IMR-90 (cell line): ENCODE results near the gene ARHGAP19. TPM values are rescaled to one million over a fixed set of nuclear protein-coding genes. Genes with fewer than 3 reads are reported as not detected.
A peak's percentile ranks its signal among the peaks of the same experiment; 100 is the strongest.

Experiments
- ATAC-seq: fragments of 200-7000 bp; cut with Tn5 transposase; 2 replicates; pipeline ENCODE4 v1.9.1; 2020; ENCODE audit warnings: low read depth, mild to moderate bottlenecking, moderate library complexity
- BruUV-seq: library from RNA; stranded (reverse); fragments of 400-500 nt; replicated peaks from 2 replicates; lab custom pipeline; 2021; lab: Mats Ljungman, UMichigan
- CTCF ChIA-PET: fragments of 300-600 bp; formaldehyde crosslinking; extraction: SDS; loops from one replicate; lab custom pipeline; 2021; ENCODE audit warnings: antibody characterized with exemption; lab: Yijun Ruan, JAX
- POLR2A ChIA-PET: fragments of 300-600 bp; sonication (Branson Sonifier 250); formaldehyde crosslinking; loops from one replicate; lab custom pipeline; 2022; ENCODE audit warnings: antibody characterized with exemption; ENCODE audit not compliant: unreplicated experiment; lab: Charles Lee
- DNase-seq: peaks from one replicate; pipeline ENCODE4 v3.0.0; 2013
- H2AFZ ChIP-seq: replicated peaks from 2 replicates; pipeline ENCODE3; 2013; ENCODE audit warnings: low read length, mild to moderate bottlenecking; ENCODE audit not compliant: poor library complexity
- H2AK5ac ChIP-seq: 2 replicates; pipeline ENCODE4 v1.6.1; 2013; ENCODE audit warnings: low read depth, low read length, inconsistent platforms
- H2AK9ac ChIP-seq: replicated peaks from 2 replicates; pipeline ENCODE3; 2013; ENCODE audit warnings: mild to moderate bottlenecking, low read depth, low read length, moderate library complexity; ENCODE audit not compliant: poor library complexity
- H2BK120ac ChIP-seq: 2 replicates; pipeline ENCODE4 v1.6.1; 2013; ENCODE audit warnings: low read depth, low read length, inconsistent platforms
- H2BK15ac ChIP-seq: 3 replicates; pipeline ENCODE4 v1.6.1; 2013; ENCODE audit warnings: low read depth, low read length, inconsistent platforms
- H2BK20ac ChIP-seq: 2 replicates; pipeline ENCODE4 v1.6.1; 2013; ENCODE audit warnings: low read depth, mild to moderate bottlenecking, inconsistent platforms, low read length, moderate library complexity
- H2BK5ac ChIP-seq: 2 replicates; pipeline ENCODE4 v1.6.1; 2013; ENCODE audit warnings: mild to moderate bottlenecking, low read depth, low read length, inconsistent platforms; ENCODE audit not compliant: poor library complexity, severe bottlenecking
- H3K14ac ChIP-seq: replicated peaks from 2 replicates; pipeline ENCODE4 v1.6.1; 2013; ENCODE audit warnings: low read depth, low read length, inconsistent platforms
- H3K18ac ChIP-seq: 2 replicates; pipeline ENCODE4 v1.6.1; 2013; ENCODE audit warnings: low read depth, low read length, control low read depth
- H3K23ac ChIP-seq: 2 replicates; pipeline ENCODE4 v1.6.1; 2013; ENCODE audit warnings: low read depth, low read length, inconsistent platforms
- H3K27ac ChIP-seq: 2 replicates; pipeline ENCODE4 v1.5.1; 2013; ENCODE audit warnings: mild to moderate bottlenecking, control low read depth, low read length; ENCODE audit not compliant: insufficient read depth
- H3K27me3 ChIP-seq: 2 replicates; pipeline ENCODE4 v1.6.1; 2013; ENCODE audit warnings: low read length; ENCODE audit not compliant: control insufficient read depth, insufficient read depth
- H3K36me3 ChIP-seq: 2 replicates; pipeline ENCODE4 v1.6.1; 2013; ENCODE audit warnings: low read length, mixed read lengths; ENCODE audit not compliant: control insufficient read depth, insufficient read depth
- H3K4ac ChIP-seq: 2 replicates; pipeline ENCODE4 v1.6.1; 2013; ENCODE audit warnings: low read depth, low read length, inconsistent platforms
- H3K4me1 ChIP-seq: 2 replicates; pipeline ENCODE4 v1.6.1; 2013; ENCODE audit warnings: low read length, mixed read lengths; ENCODE audit not compliant: control insufficient read depth, insufficient read depth
- H3K4me2 ChIP-seq: 2 replicates; pipeline ENCODE4 v1.6.1; 2013; ENCODE audit warnings: low read depth, mild to moderate bottlenecking, control low read depth, low read length, moderate library complexity
- H3K4me3 ChIP-seq: 2 replicates; pipeline ENCODE4 v1.5.1; 2013; ENCODE audit warnings: low read depth, mild to moderate bottlenecking, control low read depth, low read length, moderate library complexity; ENCODE audit not compliant: insufficient read depth
- H3K56ac ChIP-seq: 2 replicates; pipeline ENCODE4 v1.6.1; 2013; ENCODE audit warnings: low read length, inconsistent platforms; ENCODE audit not compliant: insufficient read depth; ENCODE audit errors: extremely low read depth
- H3K79me1 ChIP-seq, 2 experiments: 2 replicates each; pipeline ENCODE4 v1.6.1; 2013; ENCODE audit warnings: low read length in 2 of 2, inconsistent platforms in 1 of 2, low read depth in 1 of 2
- H3K9ac ChIP-seq: 2 replicates; pipeline ENCODE4 v1.6.1; 2013; ENCODE audit warnings: low read depth, low read length, control low read depth
- H3K9me1 ChIP-seq: 2 replicates; pipeline ENCODE4 v1.6.1; 2013; ENCODE audit warnings: low read length, inconsistent platforms; ENCODE audit not compliant: insufficient read depth
- H3K9me3 ChIP-seq: 2 replicates; pipeline ENCODE4 v1.6.1; 2013; ENCODE audit warnings: low read length; ENCODE audit not compliant: control insufficient read depth, insufficient read depth
- H4K20me1 ChIP-seq: 2 replicates; pipeline ENCODE4 v1.6.1; 2013; ENCODE audit warnings: low read length, inconsistent platforms; ENCODE audit not compliant: insufficient read depth
- H4K5ac ChIP-seq: 2 replicates; pipeline ENCODE4 v1.6.1; 2013; ENCODE audit warnings: mild to moderate bottlenecking, low read depth, low read length, control low read depth
- H4K8ac ChIP-seq, 2 experiments: 2 replicates each; pipeline ENCODE4 v1.6.1; 2013; ENCODE audit warnings: low read depth in 2 of 2, low read length in 2 of 2, control low read depth in 1 of 2, inconsistent platforms in 1 of 2
- H4K91ac ChIP-seq: 2 replicates; pipeline ENCODE4 v1.6.1; 2013; ENCODE audit warnings: low read depth, low read length, inconsistent platforms; ENCODE audit not compliant: insufficient read depth
- CEBPB ChIP-seq: IDR thresholded peaks from 2 replicates; pipeline ENCODE4 v1.6.1; 2012; ENCODE audit warnings: low read depth, low read length, improper control_type of control experiment
- CHD1 ChIP-seq: IDR thresholded peaks from 2 replicates; pipeline ENCODE4 v1.6.1; 2012; ENCODE audit warnings: low read depth, low read length, improper control_type of control experiment
- CTCF ChIP-seq: conservative IDR thresholded peaks from 2 replicates; pipeline ENCODE4 v1.5.1; 2012; ENCODE audit warnings: mild to moderate bottlenecking, low read depth, low read length, improper control_type of control experiment
- FOS ChIP-seq: fragments of 150-350 bp; IDR thresholded peaks from 2 replicates; pipeline ENCODE4 v1.6.1; 2016; ENCODE audit warnings: low read depth, low read length
- MAZ ChIP-seq: IDR thresholded peaks from 2 replicates; pipeline ENCODE4 v1.6.1; 2012; ENCODE audit warnings: low read depth, mild to moderate bottlenecking, low read length, improper control_type of control experiment, moderate library complexity, borderline replicate concordance
- MXI1 ChIP-seq: IDR thresholded peaks from 2 replicates; pipeline ENCODE4 v1.6.1; 2012; ENCODE audit warnings: low read depth, mild to moderate bottlenecking, low read length, moderate library complexity, borderline replicate concordance
- NFE2L2 ChIP-seq: fragments of 150-350 bp; IDR thresholded peaks from 2 replicates; pipeline ENCODE4 v1.6.1; 2016; ENCODE audit warnings: low read depth, mild to moderate bottlenecking, low read length
- POLR2A ChIP-seq: IDR thresholded peaks from 2 replicates; pipeline ENCODE4 v1.6.1; 2012; ENCODE audit warnings: mild to moderate bottlenecking, low read depth, low read length
- RAD21 ChIP-seq: IDR thresholded peaks from 2 replicates; pipeline ENCODE4 v1.6.1; 2012; ENCODE audit warnings: low read length, improper control_type of control experiment
- RCOR1 ChIP-seq: IDR thresholded peaks from 2 replicates; pipeline ENCODE4 v1.6.1; 2012; ENCODE audit warnings: mild to moderate bottlenecking, low read length, improper control_type of control experiment; ENCODE audit not compliant: insufficient replicate concordance
- RFX5 ChIP-seq: IDR thresholded peaks from 2 replicates; pipeline ENCODE4 v1.8.0; 2012; ENCODE audit warnings: low read depth, mild to moderate bottlenecking, low read length, moderate library complexity
- SMC3 ChIP-seq: fragments of 150-350 bp; IDR thresholded peaks from 2 replicates; pipeline ENCODE4 v1.6.1; 2016; ENCODE audit warnings: low read depth, mild to moderate bottlenecking, antibody characterized with exemption, low read length, moderate library complexity
- USF2 ChIP-seq: fragments of 150-350 bp; IDR thresholded peaks from 2 replicates; pipeline ENCODE4 v1.6.1; 2017; ENCODE audit warnings: mild to moderate bottlenecking, antibody characterized with exemption, low read length, low read depth
- WGBS, 2 experiments: methylation state at CpG; one replicate each; pipeline versions ENCODE4 v1.1.5 to v1.1.7; 2013; ENCODE audit warnings: missing lambda C conversion rate in 2 of 2; ENCODE audit not compliant: insufficient read length in 1 of 2; ENCODE audit errors: extremely low coverage in 2 of 2; 5-methylcytosine and 5-hydroxymethylcytosine counted together
- dilution Hi-C: fragments of 300-500 bp; cut with HindIII; formaldehyde crosslinking; loops from one replicate; pipeline ENCODE4 v1.14.3; 2018; ENCODE audit warnings: low sequenced_read_pairs; ENCODE audit not compliant: unreplicated experiment
- in situ Hi-C: fragments of 300-500 bp; cut with MboI; formaldehyde crosslinking; loops from 3 replicates; pipeline ENCODE4 v1.14.3; 2019; ENCODE audit warnings: low sequenced_read_pairs, inconsistent platforms, mixed read lengths
- intact Hi-C: fragments of 100-400 bp; cut with micrococcal nuclease; formaldehyde crosslinking; loops from 2 replicates; pipeline ENCODE4 v1.10.0; 2022
- polyA plus RNA-seq, 3 experiments: library from polyadenylated mRNA; depleted of rRNA; stranded (reverse); fragments of >200 nt; gene quantifications; 2 replicates each; pipeline ENCODE4 v1.2.3, GENCODE V29; 2012; ENCODE audit warnings: low replicate concordance in 1 of 3
- total RNA-seq: library from RNA; depleted of rRNA; stranded (reverse); fragments of >200 nt; gene quantifications from 2 replicates; pipeline ENCODE4 v1.2.3, GENCODE V29; 2012

ARHGAP19 gene
- total and polyA plus RNA-seq, 2 of the 4 experiments (the other 2 are of a cell fraction): 6.3 to 7.0 TPM

- H3K9me1 ChIP-seq: no peaks in the 10 kb centered on the region
- peak overlapping the region; percentile 21 for H2AFZ ChIP-seq
- dilution Hi-C loops: no loop called here
- peaks cover 24% of the 10 kb centered on the region for H3K27me3 ChIP-seq
- H3K9me3 ChIP-seq: no peaks in the 10 kb centered on the region
- no peak overlapping the region for H4K8ac ChIP-seq
- H3K18ac ChIP-seq: no peak overlapping the region
- WGBS, 2 experiments: 88% methylated on average over 6 of the region's 9 CpGs; no CpG with 5 or more reads in 1 of the 2 experiments
- H3K4me1 ChIP-seq: no peaks in the 10 kb centered on the region
- H3K9ac ChIP-seq: no peak overlapping the region
- BruUV-seq: no TSS peak
- no peak overlapping the region for H2BK5ac ChIP-seq
- ChIA-PET CTCF (interaction anchor here (0.7 to 4.1 kb wide), 13 partner anchors 10 to 836 kb away, joined by 3 to 43 read pairs (median 5); no protein-coding TSS in a partner anchor), POLR2A (interaction anchor here (0.6 kb wide), 1 partner anchor 122 kb away, joined by 3 read pairs; no protein-coding TSS in a partner anchor)
- no peak for DNase-seq
- no peak for TF ChIP-seq SMC3
- TF ChIP-seq RFX5: no peak
- no peak for TF ChIP-seq RCOR1
- TF ChIP-seq FOS: no peak
- no peak for TF ChIP-seq MXI1
- TF ChIP-seq NFE2L2: no peak
- TF ChIP-seq RAD21: no peak
- no peak for TF ChIP-seq USF2
- no peak for TF ChIP-seq POLR2A
- no peak for TF ChIP-seq CTCF
- TF ChIP-seq MAZ: no peak
- TF ChIP-seq CHD1: no peak
- TF ChIP-seq CEBPB: no peak
- no peak overlapping the region for H3K23ac ChIP-seq
- H3K27ac ChIP-seq: no peak overlapping the region
- H3K79me1 ChIP-seq: no peaks in the 10 kb centered on the region
- no peak overlapping the region for H4K91ac ChIP-seq
- no peak overlapping the region for H2AK9ac ChIP-seq
- no peak overlapping the region for H3K14ac ChIP-seq
- ATAC-seq: no peak
- in situ Hi-C loops: no loop called here
- no peak overlapping the region for H2AK5ac ChIP-seq
- no peak overlapping the region for H2BK15ac ChIP-seq
- H3K4ac ChIP-seq: no peak overlapping the region
- H3K4me2 ChIP-seq: no peak overlapping the region
- H2BK120ac ChIP-seq: no peak overlapping the region
- H3K56ac ChIP-seq: no peak overlapping the region
- no peak overlapping the region for H4K5ac ChIP-seq
- intact Hi-C loops: loop anchor here (2.0 to 5.0 kb wide), 3 partner anchors 379 to 834 kb away; partner anchors contain the start of gene LCOR
- H4K20me1 ChIP-seq: no peaks in the 10 kb centered on the region
- H3K4me3 ChIP-seq: no peak overlapping the region
- no peak overlapping the region for H2BK20ac ChIP-seq
- no peaks in the 10 kb centered on the region for H3K36me3 ChIP-seq
Measured at GRCh38 chr10:97211229-97211628, 81.2 kb downstream of the ARHGAP19 start.
